Mucosa of stomach (tissue), 1 donor: ENCODE data around the gene ZBTB47.

ENCODE experiments used
- H3K27me3 ChIP-seq: one replicate; pipeline ENCODE4 v1.7.0; 2013; ENCODE audit warnings: mild to moderate bottlenecking, low read length; ENCODE audit not compliant: control insufficient read depth, insufficient read depth
- H3K36me3 ChIP-seq: one replicate; pipeline ENCODE4 v1.7.0; 2013; ENCODE audit warnings: low read length; ENCODE audit not compliant: control insufficient read depth, insufficient read depth
- H3K4me1 ChIP-seq: one replicate; pipeline ENCODE4 v1.7.0; 2013; ENCODE audit warnings: mild to moderate bottlenecking, low read length; ENCODE audit not compliant: control insufficient read depth, insufficient read depth
- H3K4me3 ChIP-seq: one replicate; pipeline ENCODE4 v1.7.0; 2013; ENCODE audit warnings: low read length
- H3K9ac ChIP-seq: one replicate; pipeline ENCODE4 v1.7.0; 2013; ENCODE audit warnings: mild to moderate bottlenecking, low read length, moderate library complexity
- H3K9me3 ChIP-seq: one replicate; pipeline ENCODE4 v1.7.0; 2013; ENCODE audit warnings: mild to moderate bottlenecking, low read length, moderate library complexity; ENCODE audit not compliant: control insufficient read depth
- donor health status: Pancreatic carcinoma.

Gene ZBTB47

DNA sequence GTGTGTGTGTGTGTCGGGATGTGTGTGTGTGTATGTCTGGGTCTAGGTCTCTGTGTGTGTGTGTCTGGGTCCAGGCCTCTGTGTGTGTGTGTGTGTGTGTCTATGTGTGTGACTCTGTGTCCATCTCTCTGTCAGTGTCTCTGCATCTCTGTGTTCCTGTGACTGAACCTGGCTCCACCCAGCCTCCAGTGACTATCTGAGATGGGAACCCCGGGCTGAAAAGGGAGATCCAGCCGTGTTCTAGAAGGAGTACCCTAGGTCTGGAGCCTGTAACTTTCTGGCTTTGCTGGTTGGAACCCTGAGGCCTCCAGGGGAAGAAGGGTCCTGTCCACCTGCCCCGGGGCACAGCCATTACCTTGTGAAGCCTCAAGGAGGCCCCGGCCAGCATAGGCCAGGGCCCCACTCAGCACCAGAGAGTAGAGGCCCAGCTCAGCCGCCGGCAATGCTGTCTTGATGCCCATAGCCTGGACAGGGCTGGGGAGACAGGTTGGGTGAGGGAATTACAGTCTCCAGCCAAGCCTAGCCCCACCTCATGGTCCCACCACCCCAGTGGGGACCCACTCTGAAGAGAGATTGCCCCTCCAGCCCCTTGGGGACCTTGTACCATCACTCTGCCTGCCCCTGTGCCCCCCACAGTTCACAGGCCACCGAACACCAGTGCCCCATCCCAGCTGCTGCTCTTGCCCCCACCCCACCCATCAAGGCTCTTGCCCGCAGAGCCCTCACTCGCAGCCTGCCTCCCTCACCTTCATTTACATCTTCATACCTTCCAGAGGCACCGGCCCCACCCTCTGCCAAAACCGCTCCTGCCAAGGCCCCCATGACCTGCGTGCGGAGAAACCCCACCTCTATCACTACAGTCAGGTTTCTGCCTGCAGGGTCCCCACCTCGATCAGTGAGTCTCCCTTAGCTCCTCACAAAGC, 47.1 kb downstream of the ZBTB47 start:
- Histone ChIP-seq H3K27me3 (peaks cover 4% of the 10 kb centered on the region), H3K9ac (no peak overlapping the region), H3K4me1 (no peaks in the 10 kb centered on the region), H3K9me3 (no peaks in the 10 kb centered on the region), H3K4me3 (no peak overlapping the region), H3K36me3 (no peaks in the 10 kb centered on the region)

DNA sequence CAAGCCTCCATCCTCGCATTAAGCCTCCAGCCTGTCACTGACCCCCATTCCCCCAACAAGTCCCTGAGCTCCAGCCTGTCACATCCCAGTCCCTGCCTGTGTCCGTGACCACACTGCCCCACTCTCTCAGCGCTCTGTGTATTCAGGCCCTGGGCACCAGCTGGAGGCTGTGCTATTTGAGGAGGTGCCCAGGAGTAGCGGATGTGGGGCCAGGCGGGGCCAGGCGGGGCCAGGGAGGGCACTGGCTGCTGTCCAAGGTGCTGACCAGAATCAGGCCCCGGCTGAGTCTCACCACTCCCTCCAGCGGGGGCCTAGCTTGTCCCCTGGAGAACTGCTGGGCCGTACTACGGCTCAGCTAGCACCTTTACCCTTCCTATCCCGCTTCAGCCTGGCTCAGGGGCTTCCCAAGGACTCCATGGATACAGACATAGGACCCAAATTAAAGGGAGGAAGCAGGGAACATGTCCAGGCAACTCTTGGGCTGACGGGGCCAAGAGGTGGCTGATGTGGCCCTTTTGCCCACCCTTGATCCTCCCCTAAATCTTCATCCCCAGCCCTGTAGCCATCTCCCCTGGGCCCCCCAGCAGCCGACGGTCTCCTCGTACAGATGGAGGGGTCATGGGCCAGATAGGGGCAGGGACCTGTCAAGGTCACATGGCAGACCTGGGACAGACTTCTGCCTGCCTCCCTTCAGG, 48.0 kb downstream of the ZBTB47 start:
- Histone ChIP-seq H3K36me3 (no peaks in the 10 kb centered on the region), H3K27me3 (peaks cover 4% of the 10 kb centered on the region), H3K4me1 (no peaks in the 10 kb centered on the region), H3K9ac (no peak overlapping the region), H3K4me3 (no peak overlapping the region), H3K9me3 (no peaks in the 10 kb centered on the region)

DNA sequence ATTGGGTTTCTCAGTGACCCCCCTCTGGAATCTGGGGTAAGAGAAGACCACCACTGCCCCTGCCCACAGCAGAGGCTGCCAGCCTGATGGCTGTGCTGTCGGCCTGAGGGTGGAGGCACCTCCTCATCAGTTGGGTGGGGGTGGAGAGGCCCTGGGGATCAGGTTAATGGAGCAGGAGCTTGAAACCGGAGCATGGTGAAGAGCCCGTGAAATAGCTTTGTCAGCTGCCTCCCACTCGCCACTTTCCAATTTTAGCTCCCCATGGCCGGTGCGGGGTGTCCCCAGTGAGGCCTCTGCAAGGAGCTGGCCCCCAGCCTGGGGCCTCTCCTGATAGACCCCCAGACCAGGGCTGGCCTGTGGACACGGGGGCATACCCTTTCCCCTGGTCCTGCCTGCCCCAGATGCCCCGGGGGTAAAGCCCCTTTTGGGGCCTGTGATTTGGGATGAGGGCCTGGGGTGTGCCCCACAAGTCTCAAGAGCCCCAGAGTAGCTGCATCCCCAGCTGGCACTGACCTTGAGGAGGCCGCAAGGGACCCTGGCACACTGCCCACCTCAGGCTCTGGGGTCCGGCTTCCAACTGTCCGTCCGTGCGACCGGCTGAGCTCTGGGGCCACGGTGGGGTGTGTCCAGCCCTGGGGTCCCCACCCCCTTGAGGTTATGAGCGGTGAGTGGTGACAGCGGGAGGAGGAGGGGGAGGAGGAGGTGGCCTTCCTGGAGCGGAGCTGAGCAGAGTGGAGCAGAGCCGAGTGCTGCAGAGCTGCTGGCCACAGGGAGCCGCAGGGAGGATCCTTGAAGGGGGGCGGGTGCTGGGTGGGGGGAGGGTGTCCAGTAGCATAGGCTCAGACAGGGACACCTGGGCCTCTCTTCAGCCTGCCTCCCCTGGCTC, 48.8 kb downstream of the ZBTB47 start, which contains the start of gene HHATL:
Gene HHATL, minus strand, starts transcription at position 733 of the 886 bp plus-strand sequence. CDS start 1,972 bp downstream, outside the sequence.
- no peaks in the 10 kb centered on the region for H3K4me1 ChIP-seq
- H3K9ac ChIP-seq: no peak within 1 kb of the TSS
- H3K4me3 ChIP-seq: no peak within 1 kb of the TSS

DNA sequence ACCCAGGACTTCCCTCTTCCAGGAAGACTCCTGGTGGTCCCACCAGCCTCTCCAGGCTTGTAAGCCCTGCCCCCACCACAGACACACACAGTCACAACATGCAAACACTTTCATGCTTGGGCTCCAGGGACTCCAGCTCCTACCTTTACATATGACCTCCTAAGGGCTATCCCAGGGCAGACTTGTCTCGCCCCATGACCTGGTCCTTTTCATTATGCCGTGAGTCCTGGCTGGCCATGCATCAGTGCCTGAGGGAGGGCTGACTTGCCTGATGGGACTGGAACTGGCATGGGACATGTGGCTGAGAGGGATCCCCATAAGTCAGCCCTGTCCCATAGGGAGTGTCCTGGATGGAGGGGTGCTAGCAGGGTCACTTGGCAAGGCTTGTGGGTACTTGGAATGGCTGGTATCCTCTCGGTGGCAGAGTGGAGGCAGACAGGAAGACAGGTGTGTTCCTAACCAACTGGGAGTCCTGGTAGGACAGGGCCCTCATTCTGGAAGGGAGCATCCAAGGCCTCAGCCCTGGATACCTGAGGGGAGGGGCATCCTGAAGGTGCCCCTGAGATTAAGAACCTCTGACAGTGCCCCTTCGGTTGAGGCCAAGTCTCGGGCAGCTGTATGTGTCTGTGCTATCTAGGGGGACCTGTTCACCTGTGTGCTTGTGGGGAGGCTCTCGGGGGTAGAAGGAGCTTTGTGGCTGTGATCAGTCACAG, 49.6 kb downstream of the ZBTB47 start:
- Histone ChIP-seq H3K4me1 (no peaks in the 10 kb centered on the region), H3K27me3 (peaks cover 7% of the 10 kb centered on the region), H3K4me3 (no peak overlapping the region), H3K36me3 (no peaks in the 10 kb centered on the region), H3K9me3 (no peaks in the 10 kb centered on the region), H3K9ac (no peak overlapping the region)

More for the DNA sequence above, 48.8 kb downstream of the ZBTB47 start, which contains the start of gene HHATL:
- Histone ChIP-seq H3K36me3 (no peaks in the 10 kb centered on the region), H3K27me3 (peaks cover 7% of the 10 kb centered on the region), H3K9me3 (no peaks in the 10 kb centered on the region)

DNA sequence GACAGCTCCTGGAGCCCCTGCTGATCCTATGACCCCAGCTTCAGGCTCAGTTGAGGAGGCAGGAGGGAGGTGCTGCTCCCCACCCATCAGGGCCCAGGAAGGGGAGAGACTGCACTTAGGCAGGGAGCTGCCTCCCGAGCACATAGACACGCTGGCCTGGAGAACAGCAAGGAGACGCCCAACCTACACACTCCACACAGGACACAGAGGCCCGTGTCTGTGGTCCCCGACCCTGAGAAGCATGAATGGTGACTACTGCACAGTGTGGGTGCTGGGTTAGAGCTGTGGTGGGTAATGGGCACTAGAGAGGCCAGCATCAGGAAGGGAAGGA, 50.2 kb downstream of the ZBTB47 start:
- Histone ChIP-seq H3K27me3 (peaks cover 7% of the 10 kb centered on the region), H3K9me3 (no peaks in the 10 kb centered on the region), H3K9ac (no peak overlapping the region), H3K4me1 (no peaks in the 10 kb centered on the region), H3K36me3 (no peaks in the 10 kb centered on the region), H3K4me3 (no peak overlapping the region)

DNA sequence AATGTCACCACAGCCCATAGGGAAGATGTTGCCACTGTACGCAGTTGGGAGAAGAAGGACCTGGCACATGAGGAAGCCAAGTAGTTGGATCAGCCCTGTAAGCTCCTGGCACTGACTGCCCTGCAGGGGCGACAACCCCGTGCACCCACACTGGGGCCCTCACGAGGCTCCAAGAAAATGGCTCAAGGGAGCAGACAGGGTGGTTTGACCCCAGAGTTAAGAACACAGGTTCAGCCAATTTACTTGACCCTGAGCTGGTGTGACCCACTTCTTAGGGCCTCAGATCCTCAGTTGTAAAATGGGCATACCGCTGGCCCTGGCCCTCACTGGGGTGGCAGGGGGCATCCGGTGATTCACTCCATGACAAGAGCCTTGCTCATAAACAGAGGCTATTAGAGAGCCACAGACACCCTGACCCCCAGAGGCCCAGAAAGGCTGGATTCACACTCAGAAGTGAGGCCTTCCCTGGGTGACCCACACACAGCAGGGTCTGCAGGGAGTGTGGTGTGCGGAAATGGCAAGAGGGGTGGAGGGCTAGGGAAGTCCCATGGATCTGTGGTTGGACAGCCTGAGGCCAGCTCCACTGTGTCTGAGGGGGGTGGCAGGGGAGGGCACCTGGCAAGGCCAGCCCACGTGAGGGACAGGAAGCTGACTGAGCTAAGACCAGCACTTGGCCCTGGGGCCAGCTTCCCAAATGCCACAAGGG, 50.8 kb downstream of the ZBTB47 start:
- peaks cover 7% of the 10 kb centered on the region for H3K27me3 ChIP-seq
- no peaks in the 10 kb centered on the region for H3K9me3 ChIP-seq
- no peak overlapping the region for H3K9ac ChIP-seq
- H3K4me3 ChIP-seq: no peak overlapping the region
- no peaks in the 10 kb centered on the region for H3K4me1 ChIP-seq
- no peaks in the 10 kb centered on the region for H3K36me3 ChIP-seq

DNA sequence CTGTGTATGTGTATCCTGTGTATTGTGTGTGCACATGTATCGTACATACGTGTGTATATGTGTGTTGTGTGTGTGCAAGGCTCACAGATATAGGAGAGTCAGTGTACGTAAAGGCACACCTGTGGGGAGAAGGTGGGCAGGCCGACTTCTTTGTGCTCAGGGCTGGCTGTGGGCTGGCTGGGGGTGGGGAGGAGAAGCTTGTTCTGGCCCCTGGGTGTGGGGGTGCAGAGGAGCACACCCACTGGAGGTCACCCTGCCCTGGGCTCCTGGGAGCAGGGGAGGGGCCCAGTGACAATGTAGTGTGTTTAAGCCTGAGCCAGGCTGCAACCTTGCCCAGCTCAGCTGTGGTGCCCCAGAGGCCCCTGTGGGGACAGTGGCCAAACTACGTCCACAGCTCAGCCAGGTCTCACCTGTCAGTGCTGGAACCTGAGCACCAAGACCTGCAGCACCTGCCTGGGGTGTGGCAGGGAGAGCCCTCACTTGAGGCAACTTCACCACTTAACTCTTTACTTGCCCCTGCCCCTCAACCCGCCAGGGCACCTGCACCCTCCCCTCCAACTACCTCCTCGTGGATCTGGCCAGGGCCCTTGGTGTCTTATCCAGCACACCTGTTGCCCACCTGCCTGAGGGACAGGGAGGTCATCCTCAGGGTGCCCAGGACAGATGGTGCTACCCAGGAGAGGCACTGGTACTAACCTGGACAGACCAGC, 51.7 kb downstream of the ZBTB47 start:
- H3K36me3 ChIP-seq: no peaks in the 10 kb centered on the region
- no peaks in the 10 kb centered on the region for H3K9me3 ChIP-seq
- no peak overlapping the region for H3K9ac ChIP-seq
- H3K27me3 ChIP-seq: peaks cover 7% of the 10 kb centered on the region
- H3K4me1 ChIP-seq: no peaks in the 10 kb centered on the region
- no peak overlapping the region for H3K4me3 ChIP-seq

DNA sequence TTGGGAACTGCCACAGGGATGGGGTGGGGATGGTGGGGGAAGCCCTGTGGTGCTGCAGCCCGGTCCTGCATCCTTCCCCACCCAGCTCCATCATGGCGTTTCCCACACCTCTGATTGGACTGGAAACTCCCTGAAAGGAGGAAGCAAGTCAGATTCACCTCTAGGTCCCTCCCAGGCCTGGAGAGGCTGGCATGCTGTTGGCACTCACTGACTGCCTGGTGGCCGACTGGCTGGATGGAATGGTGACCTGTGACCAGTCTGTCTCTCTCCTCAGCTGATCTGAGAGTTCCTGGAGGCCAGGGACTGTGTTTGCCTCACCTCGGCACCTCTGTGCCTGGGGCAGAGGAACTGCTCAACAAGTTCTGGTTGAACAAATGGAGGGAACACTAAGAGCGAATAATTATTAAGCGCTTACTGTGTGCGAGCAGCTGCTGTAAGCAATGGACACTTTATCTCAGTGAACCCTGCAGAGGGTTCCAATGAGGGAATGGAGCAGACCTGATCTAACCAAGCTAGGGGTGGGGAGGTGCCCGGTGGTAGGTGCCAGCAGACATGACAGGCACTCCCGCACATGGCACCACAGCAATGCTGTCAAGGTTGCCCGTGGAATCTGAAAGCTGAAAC, 52.6 kb downstream of the ZBTB47 start:
- no peak overlapping the region for H3K9ac ChIP-seq

DNA sequence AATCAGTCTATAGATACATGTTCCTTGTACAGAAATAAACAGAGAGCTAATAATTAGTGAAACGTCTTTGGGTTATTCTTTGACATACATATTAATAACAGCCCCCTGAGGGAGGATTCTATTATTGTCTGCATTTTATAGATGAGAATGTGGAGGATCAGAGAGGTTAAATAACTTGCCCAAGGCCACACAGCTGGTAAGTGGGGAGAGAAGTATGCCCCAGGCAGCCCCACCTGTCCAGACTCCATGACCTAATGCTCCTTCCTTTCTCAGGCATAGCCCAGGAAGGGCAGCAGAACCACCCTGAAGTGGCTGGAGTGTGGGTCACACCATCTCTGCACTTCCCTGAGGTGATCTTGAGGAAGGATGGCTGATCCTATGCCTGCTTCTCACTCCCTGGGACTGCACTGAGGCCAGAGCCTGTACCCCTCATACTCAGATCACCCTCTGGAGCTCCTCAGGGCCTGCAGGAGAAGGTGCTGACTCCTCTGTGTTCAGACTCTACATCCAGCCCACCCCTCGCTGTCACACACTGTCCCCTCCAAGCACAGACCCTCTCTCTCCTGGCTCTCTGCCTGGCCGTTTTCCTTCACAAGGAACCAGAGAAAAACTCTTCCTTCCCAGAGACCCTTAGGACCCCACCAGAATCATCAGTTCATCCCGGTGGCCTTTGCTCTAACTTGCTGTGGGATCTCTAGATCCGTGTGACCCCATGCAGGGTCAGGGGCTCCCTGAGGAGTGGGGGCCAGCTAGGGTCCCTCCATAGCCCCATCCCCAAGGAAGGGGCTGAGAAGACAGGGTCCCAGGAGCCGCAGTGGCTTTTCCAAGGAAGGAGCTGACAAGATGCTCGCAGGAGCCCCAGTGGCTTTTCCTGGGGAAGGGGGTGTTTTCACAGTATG, 53.5 kb downstream of the ZBTB47 start:
- Histone ChIP-seq H3K9me3 (no peaks in the 10 kb centered on the region), H3K4me1 (no peaks in the 10 kb centered on the region), H3K9ac (no peak overlapping the region), H3K27me3 (peaks cover 3% of the 10 kb centered on the region), H3K36me3 (no peaks in the 10 kb centered on the region), H3K4me3 (no peak overlapping the region)

More for the DNA sequence above, 52.6 kb downstream of the ZBTB47 start:
- H3K9me3 ChIP-seq: no peaks in the 10 kb centered on the region
- H3K4me3 ChIP-seq: no peak overlapping the region
- H3K27me3 ChIP-seq: peaks cover 6% of the 10 kb centered on the region
- no peaks in the 10 kb centered on the region for H3K4me1 ChIP-seq
- no peaks in the 10 kb centered on the region for H3K36me3 ChIP-seq
